ENCODE data around the gene DNAJB1. TPM values are rescaled to one million over a fixed set of nuclear protein-coding genes. Genes with fewer than 3 reads are reported as not detected.
A peak's percentile ranks its signal among the peaks of the same experiment; 100 is the strongest.

Gene DNAJB1
- total RNA-seq, 1 experiment from 2014 or later = 77.7 TPM

GRCh38 chr19:14472202-14472938 is 45.8 kb downstream of the DNAJB1 start:
- Histone ChIP-seq H3T11ph (ENCODE audit: low read length) (no peak overlapping the region), H3K4ac (ENCODE audit: low read depth, low read length) (no peak overlapping the region), H2BK120ac (ENCODE audit: low read depth, low read length, poor library complexity, severe bottlenecking) (no peak overlapping the region), H3K4me1 (ENCODE audit: insufficient read depth, low read length) (no peaks in the 10 kb centered on the region; the same call in 1 of the 2 replicates), H4K8ac (replicated peaks; ENCODE audit: insufficient read length, low read depth, low read length) (no peak overlapping the region), H3K27ac (ENCODE audit: insufficient read length, low read depth, low read length) (no peak overlapping the region), H2AK5ac (ENCODE audit: insufficient read length, low read length) (no peak overlapping the region), H3K4me2 (ENCODE audit: insufficient read depth, insufficient read length, low read length) (peak overlapping the region; percentile 46), H2AFZ (ENCODE audit: low read length) (no peak overlapping the region), H3K56ac (ENCODE audit: insufficient read length, low read depth, low read length) (no peak overlapping the region), H2BK20ac (ENCODE audit: low read depth, low read length, poor library complexity, severe bottlenecking) (no peak overlapping the region), H2BK5ac (ENCODE audit: insufficient read length, low read length) (no peak overlapping the region), H3K9me3 (ENCODE audit: control insufficient read depth, low read depth, low read length) (no peaks in the 10 kb centered on the region), H3K79me1 (ENCODE audit: insufficient read depth, low read depth, low read length, poor library complexity, severe bottlenecking) (no peaks in the 10 kb centered on the region), H3K23ac (ENCODE audit: insufficient read length, low read depth, low read length) (no peak overlapping the region), H3K27me3 (ENCODE audit: insufficient read depth, low read length) (no peaks in the 10 kb centered on the region), H2BK12ac (ENCODE audit: insufficient read length, low read depth, low read length) (no peak overlapping the region), H4K20me1 (ENCODE audit: control insufficient read depth, insufficient read depth, insufficient read length) (no peaks in the 10 kb centered on the region), H3K14ac (ENCODE audit: insufficient read depth, low read length) (peak overlapping the region; percentile 79; the same call in 1 of the 2 replicates), H3K9ac (ENCODE audit: extremely low read depth, insufficient read length, low read length) (no peak overlapping the region), H2BK15ac (ENCODE audit: low read depth, low read length) (no peak overlapping the region), H3K18ac (ENCODE audit: insufficient read length, low read depth, low read length) (peak overlapping the region; percentile 59), H4K5ac (ENCODE audit: insufficient read length, low read depth, low read length) (no peak overlapping the region), H3K79me2 (ENCODE audit: insufficient read depth, low read length) (no peaks in the 10 kb centered on the region), H4K91ac (ENCODE audit: insufficient read length, low read depth, low read length) (no peak overlapping the region), H3K23me2 (ENCODE audit: insufficient read length, low read depth, low read length, poor library complexity, severe bottlenecking) (peaks cover 7% of the 10 kb centered on the region)
- peak; percentile 98 for TF ChIP-seq CTCF (conservative IDR thresholded peaks at IDR 0.05)
- DNase-seq = peak; percentile 86
- Mint-ChIP-seq H3K36me3 (ENCODE audit: insufficient read depth in 1 of 3, low read depth in 3 of 3) (peaks cover 4 to 33% (median 24%) of the 10 kb centered on the region in 3 experiments; a peak in 6 of 7 replicates), H3K27me3 (ENCODE audit: low read depth) (peaks cover 2% of the 10 kb centered on the region; the same call in 1 of the 2 replicates), H3K9me3 (no peaks in the 10 kb centered on the region; a peak in 1 of 5 replicates), H3K4me1 (peaks cover 20 to 36% of the 10 kb centered on the region in 2 experiments), H3K27ac (no peak overlapping the region), H3K4me3 (peak overlapping the region; percentile 57 to 73)
- no CpG with 5 or more reads among the region's 66 CpGs for WGBS (ENCODE audit: extremely low coverage, insufficient read length, low lambda C conversion rate)

Data from H9 (cell line).